WTC11 (cell line): Measurements from ENCODE around the gene OR10P1. TPM values are rescaled to one million over a fixed set of nuclear protein-coding genes. Genes with fewer than 3 reads are reported as not detected.

Source experiments
- ATAC-seq: fragments of 200-7000 bp; cut with Tn5 transposase; 2 replicates; pipeline ENCODE4 v1.10.0; 2021; ENCODE audit warnings: mild to moderate bottlenecking, moderate library complexity
- CTCF ChIA-PET: fragments of 300-600 bp; sonication (Branson Sonifier 250); formaldehyde crosslinking; loops from one replicate; lab custom pipeline; 2021; ENCODE audit warnings: antibody characterized with exemption; lab: Charles Lee
- POLR2A ChIA-PET: fragments of 350-600 bp; sonication (Branson Sonifier 250); formaldehyde crosslinking; loops from one replicate; lab custom pipeline; 2021; ENCODE audit warnings: antibody characterized with exemption; lab: Charles Lee
- DNase-seq: peaks from one replicate; pipeline ENCODE4 v3.0.0; 2021; ENCODE audit warnings: low spot score
- H3K27ac Mint-ChIP-seq: 2 replicates; pipeline ENCODE4 v1.8.0; 2021; ENCODE audit warnings: mixed read lengths
- H3K27me3 Mint-ChIP-seq: 2 replicates; pipeline ENCODE4 v1.8.0; 2021; ENCODE audit warnings: low read depth, mild to moderate bottlenecking, moderate library complexity, mixed read lengths
- H3K36me3 Mint-ChIP-seq: 2 replicates; pipeline ENCODE4 v1.8.0; 2021; ENCODE audit warnings: mixed read lengths
- H3K4me1 Mint-ChIP-seq: 2 replicates; pipeline ENCODE4 v1.8.0; 2022; ENCODE audit warnings: mixed read lengths
- H3K4me3 Mint-ChIP-seq: 2 replicates; pipeline ENCODE4 v1.8.0; 2021; ENCODE audit warnings: mild to moderate bottlenecking, moderate library complexity, mixed read lengths
- H3K9me3 Mint-ChIP-seq: 2 replicates; pipeline ENCODE4 v1.8.0; 2021; ENCODE audit warnings: mixed read lengths
- CBFB ChIP-seq: sonication (generic); formaldehyde crosslinking; IDR thresholded peaks from 2 replicates; pipeline ENCODE4 v1.8.1; 2022; ENCODE audit warnings: mild to moderate bottlenecking, low read depth, missing genetic modification reagents
- CREB1 ChIP-seq: sonication (generic); formaldehyde crosslinking; IDR thresholded peaks from 2 replicates; pipeline ENCODE4 v1.8.0; 2023; ENCODE audit warnings: mild to moderate bottlenecking, missing genetic modification reagents
- E2F5 ChIP-seq: sonication (generic); formaldehyde crosslinking; IDR thresholded peaks from 2 replicates; pipeline ENCODE4 v1.8.1; 2022; ENCODE audit warnings: mild to moderate bottlenecking, moderate library complexity, missing genetic modification reagents
- FOXP1 ChIP-seq: sonication (generic); formaldehyde crosslinking; IDR thresholded peaks from 2 replicates; pipeline ENCODE4 v1.8.0; 2022; ENCODE audit warnings: missing genetic modification reagents, mild to moderate bottlenecking, moderate library complexity, borderline replicate concordance
- HMGXB4 ChIP-seq: sonication (generic); formaldehyde crosslinking; IDR thresholded peaks from 2 replicates; pipeline ENCODE4 v1.8.1; 2023; ENCODE audit warnings: mild to moderate bottlenecking, moderate library complexity, missing genetic modification reagents
- IRF2 ChIP-seq: sonication (generic); formaldehyde crosslinking; IDR thresholded peaks from 2 replicates; pipeline ENCODE4 v1.8.0; 2022; ENCODE audit warnings: low read depth, missing genetic modification reagents, borderline replicate concordance
- NR1H2 ChIP-seq: sonication (generic); formaldehyde crosslinking; IDR thresholded peaks from 2 replicates; pipeline ENCODE4 v1.9.0; 2021; ENCODE audit warnings: mild to moderate bottlenecking, moderate library complexity, missing genetic modification reagents
- NR3C1 ChIP-seq: sonication (generic); formaldehyde crosslinking; conservative IDR thresholded peaks from 2 replicates; pipeline ENCODE4 v1.8.1; 2023; ENCODE audit warnings: low read depth, mild to moderate bottlenecking, missing genetic modification reagents
- SMAD3 ChIP-seq: sonication (generic); formaldehyde crosslinking; IDR thresholded peaks from 2 replicates; pipeline ENCODE4 v1.8.0; 2022; ENCODE audit warnings: missing genetic modification reagents, mild to moderate bottlenecking, borderline replicate concordance
- SMAD4 ChIP-seq: sonication (generic); formaldehyde crosslinking; IDR thresholded peaks from 2 replicates; pipeline ENCODE4 v1.8.0; 2022; ENCODE audit warnings: mild to moderate bottlenecking, missing genetic modification reagents
- TCF7 ChIP-seq: sonication (generic); formaldehyde crosslinking; IDR thresholded peaks from 2 replicates; pipeline ENCODE4 v1.8.0; 2022; ENCODE audit warnings: mild to moderate bottlenecking, low read depth, missing genetic modification reagents, moderate library complexity
- ZNF219 ChIP-seq: sonication (generic); formaldehyde crosslinking; IDR thresholded peaks from 2 replicates; pipeline ENCODE4 v1.8.0; 2023; ENCODE audit warnings: missing genetic modification reagents, mild to moderate bottlenecking, borderline replicate concordance
- ZNF671 ChIP-seq: fragments of 250-450 bp; sonication (Bioruptor Pico); IDR thresholded peaks from 2 replicates; pipeline ENCODE4 v1.8.0; 2021; ENCODE audit warnings: mild to moderate bottlenecking
- ZSCAN18 ChIP-seq: fragments of 250-450 bp; sonication (Bioruptor Pico); IDR thresholded peaks from 2 replicates; pipeline ENCODE4 v2.1.2; 2022; ENCODE audit warnings: mild to moderate bottlenecking, moderate library complexity
- total RNA-seq: library from RNA; stranded (reverse); gene quantifications from 3 replicates; pipeline ENCODE4 v1.2.3, GENCODE V29; 2021
- TF ChIP-seq, protein P1 (sequence below): sonication (generic); formaldehyde crosslinking; IDR thresholded peaks from 2 replicates; pipeline ENCODE4 v1.8.0; 2023; ENCODE audit warnings: mild to moderate bottlenecking, missing genetic modification reagents
- TF ChIP-seq, protein P2 (sequence below): sonication (generic); formaldehyde crosslinking; IDR thresholded peaks from 2 replicates; pipeline ENCODE4 v1.8.1; 2022; ENCODE audit warnings: mild to moderate bottlenecking, missing genetic modification reagents, moderate library complexity, borderline replicate concordance
- TF ChIP-seq, protein P3 (sequence below): sonication (generic); formaldehyde crosslinking; IDR thresholded peaks from 2 replicates; pipeline ENCODE4 v1.8.1; 2023; ENCODE audit warnings: mild to moderate bottlenecking, missing genetic modification reagents

The OR10P1 gene
- total RNA-seq, 1 experiment from 2014 or later, result not detected

DNA sequence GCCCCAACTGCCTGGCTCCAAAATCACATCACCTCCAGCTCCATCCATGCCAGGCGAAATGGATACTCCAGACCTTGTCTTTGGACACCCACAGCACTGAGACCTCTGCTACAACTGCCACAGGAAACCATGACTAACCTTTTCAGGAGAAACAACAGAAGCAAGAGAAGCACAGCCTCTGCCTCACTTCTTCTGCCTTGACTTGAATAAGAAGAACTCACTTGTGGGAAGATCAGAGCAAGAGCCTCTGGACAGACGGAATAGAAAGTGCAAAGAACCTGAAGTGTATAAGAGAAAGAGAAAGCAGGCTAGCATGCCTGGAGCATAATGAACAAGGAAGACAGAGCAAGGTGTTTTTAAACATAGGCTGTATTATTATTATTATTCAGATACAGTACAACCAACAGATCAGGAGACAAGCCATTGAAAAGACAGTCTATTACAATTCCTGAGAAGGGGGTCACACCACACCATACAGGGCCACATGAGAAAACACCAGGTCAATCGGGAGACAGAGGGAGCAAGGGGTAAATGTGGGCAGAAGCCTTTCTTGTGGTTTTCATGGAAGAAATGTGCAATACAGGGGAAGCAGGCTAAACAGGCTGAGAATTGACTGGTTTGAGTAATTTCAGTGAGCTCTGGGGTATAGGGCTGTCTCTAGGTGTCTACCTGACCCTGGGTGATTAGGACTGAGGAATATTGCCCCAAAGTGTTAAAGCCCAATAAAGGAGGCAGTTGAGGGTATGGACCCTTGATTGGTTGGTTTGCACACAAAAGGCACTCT, 7.4 kb upstream of the OR10P1 start:
- TF ChIP-seq, protein P1, sequence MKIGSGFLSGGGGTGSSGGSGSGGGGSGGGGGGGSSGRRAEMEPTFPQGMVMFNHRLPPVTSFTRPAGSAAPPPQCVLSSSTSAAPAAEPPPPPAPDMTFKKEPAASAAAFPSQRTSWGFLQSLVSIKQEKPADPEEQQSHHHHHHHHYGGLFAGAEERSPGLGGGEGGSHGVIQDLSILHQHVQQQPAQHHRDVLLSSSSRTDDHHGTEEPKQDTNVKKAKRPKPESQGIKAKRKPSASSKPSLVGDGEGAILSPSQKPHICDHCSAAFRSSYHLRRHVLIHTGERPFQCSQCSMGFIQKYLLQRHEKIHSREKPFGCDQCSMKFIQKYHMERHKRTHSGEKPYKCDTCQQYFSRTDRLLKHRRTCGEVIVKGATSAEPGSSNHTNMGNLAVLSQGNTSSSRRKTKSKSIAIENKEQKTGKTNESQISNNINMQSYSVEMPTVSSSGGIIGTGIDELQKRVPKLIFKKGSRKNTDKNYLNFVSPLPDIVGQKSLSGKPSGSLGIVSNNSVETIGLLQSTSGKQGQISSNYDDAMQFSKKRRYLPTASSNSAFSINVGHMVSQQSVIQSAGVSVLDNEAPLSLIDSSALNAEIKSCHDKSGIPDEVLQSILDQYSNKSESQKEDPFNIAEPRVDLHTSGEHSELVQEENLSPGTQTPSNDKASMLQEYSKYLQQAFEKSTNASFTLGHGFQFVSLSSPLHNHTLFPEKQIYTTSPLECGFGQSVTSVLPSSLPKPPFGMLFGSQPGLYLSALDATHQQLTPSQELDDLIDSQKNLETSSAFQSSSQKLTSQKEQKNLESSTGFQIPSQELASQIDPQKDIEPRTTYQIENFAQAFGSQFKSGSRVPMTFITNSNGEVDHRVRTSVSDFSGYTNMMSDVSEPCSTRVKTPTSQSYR, result no peak
- TF ChIP-seq ZSCAN18 (CRISPR knock-in tag), result no peak
- TF ChIP-seq NR1H2, result no peak
- TF ChIP-seq SMAD3 (CRISPR knock-in tag), result no peak
- no peak for TF ChIP-seq ZNF671 (CRISPR knock-in tag)
- TF ChIP-seq, all 79 proteins: peak for 0
- CTCF ChIA-PET, result interaction anchor here (0.7 to 1.7 kb wide), 4 partner anchors 15 to 440 kb away, joined by 3 to 5 read pairs (median 4); no protein-coding TSS in a partner anchor
- Mint-ChIP-seq H3K27me3 (peaks cover 13% of the 10 kb centered on the region), H3K9me3 (no peaks in the 10 kb centered on the region), H3K4me1 (no peaks in the 10 kb centered on the region), H3K4me3 (no peak overlapping the region), H3K36me3 (no peaks in the 10 kb centered on the region), H3K27ac (no peak overlapping the region)
- DNase-seq (no peak), ATAC-seq (no peak)
- POLR2A ChIA-PET, result no interaction called here

DNA sequence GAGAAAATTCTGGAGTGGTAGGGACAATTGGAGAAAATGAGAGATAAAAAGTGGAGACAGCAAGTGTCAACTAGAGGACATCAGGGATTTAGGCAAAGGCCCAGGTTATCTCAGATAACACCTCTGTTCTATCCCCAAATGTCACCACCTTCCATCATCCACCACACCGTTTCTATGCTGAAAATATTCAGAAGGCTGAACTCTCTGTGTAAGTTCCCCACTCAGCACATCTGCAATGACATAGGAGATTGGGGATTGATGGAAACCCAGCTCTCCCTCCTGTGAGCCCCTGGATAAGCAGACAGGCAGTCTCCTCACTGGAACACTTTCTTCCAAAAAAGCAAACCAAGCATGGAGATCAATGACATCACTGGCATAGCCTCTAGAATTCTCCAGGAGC, 5.6 kb upstream of the OR10P1 start:
- ChIA-PET CTCF (interaction anchor here (1.4 to 1.7 kb wide), 2 partner anchors 13 to 26 kb away, joined by 3 to 5 read pairs; no protein-coding TSS in a partner anchor), POLR2A (no interaction called here)
- TF ChIP-seq NR1H2 (no peak), IRF2 (no peak), E2F5 (no peak), CBFB (CRISPR knock-in tag) (no peak), SMAD4 (CRISPR knock-in tag) (no peak), HMGXB4 (CRISPR knock-in tag) (no peak), NR3C1 (CRISPR knock-in tag) (no peak)
- no peaks in the 10 kb centered on the region for H3K4me1 Mint-ChIP-seq
- H3K27me3 Mint-ChIP-seq, result peaks cover 14% of the 10 kb centered on the region
- ATAC-seq, result no peak
- H3K36me3 Mint-ChIP-seq, result no peaks in the 10 kb centered on the region
- H3K4me3 Mint-ChIP-seq, result no peak overlapping the region
- H3K27ac Mint-ChIP-seq, result no peak overlapping the region
- H3K9me3 Mint-ChIP-seq, result no peaks in the 10 kb centered on the region
- no peak for DNase-seq

DNA sequence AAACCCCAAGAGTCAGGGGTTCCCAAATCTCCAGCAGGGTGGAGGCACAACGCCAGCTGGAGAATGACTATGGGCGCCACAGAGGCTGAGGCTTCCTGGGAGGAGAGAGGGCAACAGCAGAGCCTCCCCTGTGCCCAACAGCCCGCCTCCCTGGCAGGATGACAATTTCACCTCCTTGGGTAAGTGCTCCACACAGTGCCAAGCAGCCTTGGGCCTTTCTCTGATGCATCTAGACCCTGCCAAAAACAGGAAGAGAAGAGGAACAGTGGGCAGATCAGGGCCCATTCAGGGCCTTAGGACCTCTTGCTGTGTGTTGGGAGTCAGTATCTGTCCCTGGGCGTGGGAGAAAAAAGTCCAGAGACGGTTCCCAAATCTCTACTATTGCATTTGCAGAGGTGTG, 5.0 kb upstream of the OR10P1 start:
- no peak for ATAC-seq
- peaks cover 16% of the 10 kb centered on the region for H3K27me3 Mint-ChIP-seq
- ChIA-PET CTCF (no interaction called here), POLR2A (no interaction called here)
- DNase-seq, result no peak
- no peaks in the 10 kb centered on the region for H3K36me3 Mint-ChIP-seq
- TF ChIP-seq TCF7 (CRISPR knock-in tag) (no peak), CREB1 (CRISPR knock-in tag) (no peak), ZNF671 (CRISPR knock-in tag) (no peak), ZNF219 (CRISPR knock-in tag) (no peak), SMAD3 (CRISPR knock-in tag) (no peak), FOXP1 (no peak)
- TF ChIP-seq, protein P2, sequence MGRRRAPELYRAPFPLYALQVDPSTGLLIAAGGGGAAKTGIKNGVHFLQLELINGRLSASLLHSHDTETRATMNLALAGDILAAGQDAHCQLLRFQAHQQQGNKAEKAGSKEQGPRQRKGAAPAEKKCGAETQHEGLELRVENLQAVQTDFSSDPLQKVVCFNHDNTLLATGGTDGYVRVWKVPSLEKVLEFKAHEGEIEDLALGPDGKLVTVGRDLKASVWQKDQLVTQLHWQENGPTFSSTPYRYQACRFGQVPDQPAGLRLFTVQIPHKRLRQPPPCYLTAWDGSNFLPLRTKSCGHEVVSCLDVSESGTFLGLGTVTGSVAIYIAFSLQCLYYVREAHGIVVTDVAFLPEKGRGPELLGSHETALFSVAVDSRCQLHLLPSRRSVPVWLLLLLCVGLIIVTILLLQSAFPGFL (CRISPR knock-in tag), result no peak
- TF ChIP-seq, protein P3, sequence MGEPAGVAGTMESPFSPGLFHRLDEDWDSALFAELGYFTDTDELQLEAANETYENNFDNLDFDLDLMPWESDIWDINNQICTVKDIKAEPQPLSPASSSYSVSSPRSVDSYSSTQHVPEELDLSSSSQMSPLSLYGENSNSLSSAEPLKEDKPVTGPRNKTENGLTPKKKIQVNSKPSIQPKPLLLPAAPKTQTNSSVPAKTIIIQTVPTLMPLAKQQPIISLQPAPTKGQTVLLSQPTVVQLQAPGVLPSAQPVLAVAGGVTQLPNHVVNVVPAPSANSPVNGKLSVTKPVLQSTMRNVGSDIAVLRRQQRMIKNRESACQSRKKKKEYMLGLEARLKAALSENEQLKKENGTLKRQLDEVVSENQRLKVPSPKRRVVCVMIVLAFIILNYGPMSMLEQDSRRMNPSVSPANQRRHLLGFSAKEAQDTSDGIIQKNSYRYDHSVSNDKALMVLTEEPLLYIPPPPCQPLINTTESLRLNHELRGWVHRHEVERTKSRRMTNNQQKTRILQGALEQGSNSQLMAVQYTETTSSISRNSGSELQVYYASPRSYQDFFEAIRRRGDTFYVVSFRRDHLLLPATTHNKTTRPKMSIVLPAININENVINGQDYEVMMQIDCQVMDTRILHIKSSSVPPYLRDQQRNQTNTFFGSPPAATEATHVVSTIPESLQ (CRISPR knock-in tag), result no peak
- H3K9me3 Mint-ChIP-seq, result no peaks in the 10 kb centered on the region
- H3K4me1 Mint-ChIP-seq, result no peaks in the 10 kb centered on the region
- no peak overlapping the region for H3K27ac Mint-ChIP-seq
- H3K4me3 Mint-ChIP-seq, result no peak overlapping the region
